HEK293 (cell line): ENCODE measurements around the gene LETM1.

Source experiments
- CTCF ChIA-PET: fragments of 350-600 bp; formaldehyde crosslinking; extraction: SDS; loops from one replicate; lab custom pipeline; 2021; ENCODE audit warnings: antibody characterized with exemption; lab: Yijun Ruan, JAX
- POLR2A ChIA-PET: fragments of 300-600 bp; formaldehyde crosslinking; extraction: SDS; loops from one replicate; lab custom pipeline; 2020; ENCODE audit warnings: antibody characterized with exemption, inconsistent platforms; lab: Yijun Ruan, JAX
- H3K27ac ChIP-seq: fragments of 200-500 bp; sonication (Bioruptor generic); 2 replicates; pipeline ENCODE4 v1.5.1; 2014; ENCODE audit warnings: low read depth, low read length, control low read depth, inconsistent platforms; ENCODE audit errors: extremely low read depth
- H3K36me3 ChIP-seq, 2 experiments: fragments of 200-500 bp in 1 of 2; sonication (Bioruptor generic) in 1 of 2; 1 replicate in 1 of 2; 2 replicates in 1 of 2; pipeline ENCODE4 v1.5.1; 2014 to 2017; ENCODE audit warnings: inconsistent platforms in 2 of 2, low read length in 2 of 2; ENCODE audit not compliant: control insufficient read depth in 2 of 2, insufficient read depth in 1 of 2
- H3K4me1 ChIP-seq: fragments of 200-500 bp; sonication (Bioruptor generic); 2 replicates; pipeline ENCODE4 v1.5.1; 2014; ENCODE audit warnings: mild to moderate bottlenecking, low read length, inconsistent platforms; ENCODE audit not compliant: control insufficient read depth, insufficient read depth
- H3K4me3 ChIP-seq: 2 replicates; pipeline ENCODE4 v1.5.1; 2011; ENCODE audit warnings: low read depth, mild to moderate bottlenecking, control low read depth, low read length, moderate library complexity
- H3K9me3 ChIP-seq: fragments of 200-500 bp; sonication (Bioruptor generic); 2 replicates; pipeline ENCODE4 v1.5.1; 2014; ENCODE audit warnings: low read depth, low read length, inconsistent platforms; ENCODE audit not compliant: control insufficient read depth, insufficient read depth
- AEBP2 ChIP-seq: fragments of 450-650 bp; formaldehyde crosslinking; IDR thresholded peaks from 2 replicates; pipeline ENCODE4 v1.5.1; 2016; ENCODE audit warnings: missing biosample characterization, missing genetic modification characterization, borderline replicate concordance
- KLF1 ChIP-seq: fragments of 450-650 bp; formaldehyde crosslinking; IDR thresholded peaks from 2 replicates; pipeline ENCODE4 v1.5.1; 2016; ENCODE audit warnings: missing biosample characterization, missing genetic modification characterization
- KLF9 ChIP-seq: fragments of 450-650 bp; formaldehyde crosslinking; IDR thresholded peaks from 2 replicates; pipeline ENCODE4 v1.5.1; 2016; ENCODE audit warnings: missing biosample characterization, missing genetic modification characterization, low read depth
- SALL2 ChIP-seq: fragments of 450-650 bp; formaldehyde crosslinking; IDR thresholded peaks from 2 replicates; pipeline ENCODE4 v1.5.0; 2017; ENCODE audit warnings: missing biosample characterization, mild to moderate bottlenecking, missing genetic modification characterization, borderline replicate concordance
- SP3 ChIP-seq: fragments of 450-650 bp; formaldehyde crosslinking; IDR thresholded peaks from 2 replicates; pipeline ENCODE4 v1.5.1; 2016; ENCODE audit warnings: missing biosample characterization, missing genetic modification characterization
- ZFHX2 ChIP-seq: fragments of 450-650 bp; formaldehyde crosslinking; conservative IDR thresholded peaks from 2 replicates; pipeline ENCODE4 v1.5.1; 2016; ENCODE audit warnings: missing biosample characterization, missing genetic modification characterization
- ZFP3 ChIP-seq: fragments of 450-650 bp; formaldehyde crosslinking; IDR thresholded peaks from 2 replicates; pipeline ENCODE4 v1.5.1; 2016; ENCODE audit warnings: low read depth, missing biosample characterization, missing genetic modification characterization
- ZNF121 ChIP-seq: fragments of 450-650 bp; formaldehyde crosslinking; IDR thresholded peaks from 2 replicates; pipeline ENCODE4 v1.5.1; 2016; ENCODE audit warnings: missing biosample characterization, missing genetic modification characterization
- ZNF18 ChIP-seq: fragments of 450-650 bp; formaldehyde crosslinking; IDR thresholded peaks from 2 replicates; pipeline ENCODE4 v1.5.1; 2016; ENCODE audit warnings: missing biosample characterization, missing genetic modification characterization
- ZNF19 ChIP-seq: fragments of 450-650 bp; formaldehyde crosslinking; IDR thresholded peaks from 2 replicates; pipeline ENCODE4; 2016; ENCODE audit warnings: missing biosample characterization, missing genetic modification characterization, low read depth
- ZNF248 ChIP-seq: fragments of 450-650 bp; formaldehyde crosslinking; IDR thresholded peaks from 2 replicates; pipeline ENCODE4 v1.5.1; 2017; ENCODE audit warnings: missing biosample characterization, missing genetic modification characterization
- ZNF366 ChIP-seq: fragments of 450-650 bp; formaldehyde crosslinking; conservative IDR thresholded peaks from 2 replicates; pipeline ENCODE4 v1.5.1; 2016; ENCODE audit warnings: missing biosample characterization, missing genetic modification characterization
- ZNF580 ChIP-seq: fragments of 450-650 bp; formaldehyde crosslinking; IDR thresholded peaks from 2 replicates; pipeline ENCODE4 v1.5.1; 2016; ENCODE audit warnings: missing biosample characterization, missing genetic modification characterization
- ZNF629 ChIP-seq: fragments of 450-650 bp; formaldehyde crosslinking; IDR thresholded peaks from 2 replicates; pipeline ENCODE4 v1.5.1; 2017; ENCODE audit warnings: missing biosample characterization, missing genetic modification characterization
- ZNF692 ChIP-seq: fragments of 450-650 bp; formaldehyde crosslinking; IDR thresholded peaks from 2 replicates; pipeline ENCODE4 v1.5.1; 2016; ENCODE audit warnings: missing biosample characterization, missing genetic modification characterization
- ZSCAN16 ChIP-seq: fragments of 450-650 bp; formaldehyde crosslinking; IDR thresholded peaks from 2 replicates; pipeline ENCODE4 v1.5.1; 2016; ENCODE audit warnings: missing biosample characterization, missing genetic modification characterization
- ZSCAN30 ChIP-seq: fragments of 450-650 bp; IDR thresholded peaks from 2 replicates; pipeline ENCODE4 v1.5.1; 2018; ENCODE audit warnings: missing biosample characterization, mild to moderate bottlenecking, missing genetic modification characterization, moderate library complexity

Gene LETM1

GRCh38 chr4:1822568-1823544 lies 33.1 kb downstream of the LETM1 start (continued):
- TF ChIP-seq ZNF18 (tag by site-specific recombination) (no peak), KLF1 (tag by site-specific recombination) (no peak), ZNF248 (no peak)

GRCh38 chr4:1821679-1822567 lies 34.0 kb downstream of the LETM1 start:
- Histone ChIP-seq H3K9me3 (no peaks in the 10 kb centered on the region), H3K36me3 (peaks cover 5 to 89% of the 10 kb centered on the region in 2 experiments; a peak in 2 of 3 replicates), H3K4me3 (no peak overlapping the region), H3K4me1 (no peaks in the 10 kb centered on the region), H3K27ac (no peak overlapping the region)
- CTCF ChIA-PET, result no interaction called here
- TF ChIP-seq KLF9 (tag by site-specific recombination) (no peak), ZNF580 (tag by site-specific recombination) (no peak), SALL2 (tag by site-specific recombination) (no peak), ZNF19 (no peak), ZNF366 (tag by site-specific recombination) (no peak), ZSCAN30 (tag by site-specific recombination) (no peak)
- TF ChIP-seq, all 188 proteins: peak for 0
- POLR2A ChIA-PET, result no interaction called here

GRCh38 chr4:1819816-1820215 lies 36.1 kb downstream of the LETM1 start:
- TF ChIP-seq ZFHX2 (tag by site-specific recombination), result no peak
- no peak for TF ChIP-seq SP3 (tag by site-specific recombination)
- TF ChIP-seq AEBP2 (tag by site-specific recombination), result no peak
- 0 out of 2 replicates have a peak, but pooled peaks have one; percentile 50 for TF ChIP-seq ZNF692 (tag by site-specific recombination)
- TF ChIP-seq ZSCAN16, result no peak
- no peak for TF ChIP-seq ZNF629 (tag by site-specific recombination)
- TF ChIP-seq ZFP3 (tag by site-specific recombination), result no peak
- peak; percentile 69 for TF ChIP-seq ZNF121 (tag by site-specific recombination)
- TF ChIP-seq, all 188 proteins: peak for 2
- H3K4me3 ChIP-seq, result no peak overlapping the region
- POLR2A ChIA-PET, result no interaction called here
- H3K9me3 ChIP-seq, result no peaks in the 10 kb centered on the region
- CTCF ChIA-PET, result no interaction called here
- H3K36me3 ChIP-seq, result peaks cover 5 to 88% of the 10 kb centered on the region in 2 experiments; a peak in 2 of 3 replicates
- no peaks in the 10 kb centered on the region for H3K4me1 ChIP-seq
- no peak overlapping the region for H3K27ac ChIP-seq
